Right cardiac atrium (tissue), 5 donors: Measurements from ENCODE around the gene OR10G2. TPM values are rescaled to one million over a fixed set of nuclear protein-coding genes. Genes with fewer than 3 reads are reported as not detected.

Source experiments
- ATAC-seq, 2 donors: fragments of 200-7000 bp; cut with Tn5 transposase; one replicate each; pipeline versions ENCODE4 v1.8.0 to v1.9.1; 2020; ENCODE audit warnings: moderate library complexity in 2 of 2, mild to moderate bottlenecking in 1 of 2
- DNase-seq, 3 donors: peaks; one replicate each; pipeline ENCODE4 v3.0.0-alpha.2; 2020
- H3K27ac ChIP-seq: one replicate; pipeline ENCODE4 v1.5.1; 2013; ENCODE audit warnings: mild to moderate bottlenecking, low read length, control low read depth, moderate library complexity
- H3K27me3 ChIP-seq: one replicate; pipeline ENCODE4 v1.6.1; 2013; ENCODE audit not compliant: control insufficient read depth, insufficient read depth
- H3K4me1 ChIP-seq: one replicate; pipeline ENCODE4 v1.6.1; 2013; ENCODE audit warnings: low read length; ENCODE audit not compliant: control insufficient read depth, insufficient read depth
- H3K4me3 ChIP-seq: one replicate; pipeline ENCODE4 v1.5.1; 2013; ENCODE audit warnings: low read length, control low read depth
- H3K9me3 ChIP-seq: one replicate; pipeline ENCODE4 v1.6.1; 2013; ENCODE audit warnings: low read length; ENCODE audit not compliant: control insufficient read depth
- WGBS: extraction: QIAGEN DNeasy Blood & Tissue Kit; methylation state at CpG from one replicate; pipeline ENCODE4 v1.1.7; 2013; 5-methylcytosine and 5-hydroxymethylcytosine counted together
- intact Hi-C, 4 donors: fragments of 100-400 bp; cut with DNase I; formaldehyde crosslinking; loops; one replicate each; pipeline versions ENCODE4 v1.11.0 to v1.14.0; 2022 to 2023
- long read RNA-seq, 4 donors: library from polyadenylated mRNA; unstranded; transcript quantifications; one replicate each; pipeline ENCODE4 v2.0.0, GENCODE V29; 2020 to 2021
- polyA plus RNA-seq: library from polyadenylated mRNA; stranded (reverse); fragments of 200-250 nt; gene quantifications from one replicate; pipeline ENCODE4 v1.2.3, GENCODE V29; 2013
- total RNA-seq, 4 donors: library from RNA; stranded (reverse); fragmentation: NEBNext Ultra II Directional; extraction: Animal tissue kit (Norgen Biotek cat#: 25700); gene quantifications; one replicate each; pipeline ENCODE4 v1.2.1, GENCODE V29; 2021
- donor health status: healthy with polysubstance abuse.
- donor health status: DM: no; HTN: yes; CAD: no.
- donor health status: DM: no; HTN: no; CAD: no.
- donor health status: DM: no; HTN: yes; CAD: no; lungs with severe emphysema.
- donor health status: DM: yes; HTN: yes; CAD: no.

Gene OR10G2, protein sequence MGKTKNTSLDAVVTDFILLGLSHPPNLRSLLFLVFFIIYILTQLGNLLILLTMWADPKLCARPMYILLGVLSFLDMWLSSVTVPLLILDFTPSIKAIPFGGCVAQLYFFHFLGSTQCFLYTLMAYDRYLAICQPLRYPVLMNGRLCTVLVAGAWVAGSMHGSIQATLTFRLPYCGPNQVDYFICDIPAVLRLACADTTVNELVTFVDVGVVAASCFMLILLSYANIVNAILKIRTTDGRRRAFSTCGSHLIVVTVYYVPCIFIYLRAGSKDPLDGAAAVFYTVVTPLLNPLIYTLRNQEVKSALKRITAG
- not detected for total RNA-seq
- polyA plus RNA-seq, result not detected
- long read RNA-seq, donor 1, result 0 reads
- long read RNA-seq, donor 2, result 0 reads
- long read RNA-seq, donor 3, result 0 reads
- long read RNA-seq, donor 4, result 0 reads

DNA sequence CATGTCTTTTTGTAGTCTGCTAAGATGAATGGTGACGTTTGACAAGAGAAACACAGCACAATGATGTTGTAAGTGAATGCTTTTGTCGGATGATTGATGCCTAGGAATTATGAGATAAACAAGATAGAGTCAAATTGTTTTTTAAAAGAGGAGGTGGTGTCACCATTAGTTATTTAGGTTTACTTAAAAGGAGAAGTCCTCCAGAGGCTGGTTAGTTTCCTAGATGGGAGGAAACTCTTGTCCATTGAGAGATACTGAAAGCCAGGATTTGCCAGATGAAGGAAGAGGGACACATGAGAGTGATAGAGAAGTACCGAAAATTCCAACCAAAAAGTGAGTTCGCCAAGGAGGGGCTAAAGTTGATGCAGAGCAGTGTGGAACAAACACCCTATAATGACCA is at the start of gene OR10G2:
OR10G2 (minus strand) TSS at position 101 of the 400 bp plus-strand sequence; CDS start at position 3, 98 bp downstream.
- Histone ChIP-seq H3K4me3 (no peak within 1 kb of the TSS), H3K27ac (no peak within 1 kb of the TSS), H3K9me3 (no peaks in the 10 kb centered on the region), H3K4me1 (no peaks in the 10 kb centered on the region), H3K27me3 (no peaks in the 10 kb centered on the region)
- ATAC-seq (no peak), DNase-seq (no peak)
- intact Hi-C loops, result no loop called here
- 71% methylated on average over 4 of the region's 4 CpGs for WGBS

DNA sequence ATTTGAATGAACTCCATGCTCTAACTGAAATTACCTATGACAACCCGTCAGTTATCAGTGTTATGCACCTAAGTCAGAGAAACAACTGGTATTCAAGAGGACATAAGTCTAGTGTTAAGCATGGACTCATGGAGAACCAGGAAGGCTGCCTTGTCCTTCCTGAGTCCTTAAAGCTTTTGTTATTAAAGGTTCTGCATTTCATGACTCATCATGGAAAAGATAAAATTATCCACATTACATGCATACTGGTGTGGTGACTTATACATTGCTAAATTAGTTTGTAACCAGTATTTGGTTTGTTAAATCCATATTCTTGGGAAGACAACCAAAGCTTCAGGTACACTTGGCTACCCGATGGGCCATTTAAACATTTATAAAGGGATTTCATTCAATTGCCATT is 45.3 kb upstream of the OR10G2 start:
- 69% methylated on average over 2 of the region's 2 CpGs for WGBS
- H3K4me1 ChIP-seq, result no peaks in the 10 kb centered on the region
- no peak overlapping the region for H3K4me3 ChIP-seq

DNA sequence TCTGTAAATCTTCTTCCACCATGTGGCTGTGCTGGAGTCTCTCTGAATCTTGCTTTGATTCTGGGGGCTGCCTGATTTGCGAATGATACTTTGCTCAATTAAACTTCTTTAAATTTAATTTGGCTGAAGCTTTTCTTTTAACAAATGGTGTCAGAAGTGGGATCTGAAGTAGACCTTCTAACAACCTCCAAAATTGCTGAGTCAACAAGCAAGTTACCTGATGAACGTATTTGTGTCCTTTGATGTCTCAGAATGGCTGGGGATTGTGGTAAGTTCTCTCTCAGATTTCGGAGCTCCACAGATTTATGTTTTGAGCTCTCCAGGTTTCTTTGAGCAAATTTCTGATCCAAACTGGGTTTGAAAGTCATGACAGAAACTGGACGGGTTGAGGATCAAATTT is 40.8 kb upstream of the OR10G2 start:
- H3K4me3 ChIP-seq, result no peak overlapping the region
- ATAC-seq, result no peak
- no peak for DNase-seq
- H3K27ac ChIP-seq, result no peak overlapping the region
- 75% methylated on average over 4 of the region's 4 CpGs for WGBS
- no peaks in the 10 kb centered on the region for H3K27me3 ChIP-seq
- no peaks in the 10 kb centered on the region for H3K9me3 ChIP-seq
- no peaks in the 10 kb centered on the region for H3K4me1 ChIP-seq
- intact Hi-C loops, result no loop called here

More for the DNA sequence above, 45.3 kb upstream of the OR10G2 start:
- Histone ChIP-seq H3K27me3 (no peaks in the 10 kb centered on the region), H3K9me3 (no peaks in the 10 kb centered on the region), H3K27ac (no peak overlapping the region)
- ATAC-seq (no peak), DNase-seq (no peak)
- intact Hi-C loops, result no loop called here

DNA sequence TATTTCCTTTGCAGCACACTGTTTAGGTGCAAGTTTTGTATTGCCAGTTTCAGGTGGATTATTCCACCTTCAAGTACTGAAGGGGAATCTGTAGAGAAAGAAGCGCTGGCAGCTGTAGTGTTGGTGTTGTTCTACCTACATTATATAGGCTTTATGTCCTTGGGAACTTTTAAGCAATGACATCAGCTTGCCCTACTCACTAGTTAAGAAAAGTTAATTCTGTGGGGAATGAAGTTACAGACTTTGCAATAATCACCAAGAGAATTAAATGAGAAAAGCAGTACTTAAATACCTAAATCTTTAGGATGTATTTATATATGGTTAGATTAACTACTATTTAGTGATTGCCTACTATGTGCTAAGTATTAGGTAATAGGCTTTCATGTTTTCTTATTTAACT is 39.0 kb upstream of the OR10G2 start, which contains the start of gene OR4E1:
OR4E1 (minus strand) TSS at position 101 of the 400 bp plus-strand sequence. CDS start 2,883 bp downstream, outside the sequence.
- intact Hi-C loops, result no loop called here

DNA sequence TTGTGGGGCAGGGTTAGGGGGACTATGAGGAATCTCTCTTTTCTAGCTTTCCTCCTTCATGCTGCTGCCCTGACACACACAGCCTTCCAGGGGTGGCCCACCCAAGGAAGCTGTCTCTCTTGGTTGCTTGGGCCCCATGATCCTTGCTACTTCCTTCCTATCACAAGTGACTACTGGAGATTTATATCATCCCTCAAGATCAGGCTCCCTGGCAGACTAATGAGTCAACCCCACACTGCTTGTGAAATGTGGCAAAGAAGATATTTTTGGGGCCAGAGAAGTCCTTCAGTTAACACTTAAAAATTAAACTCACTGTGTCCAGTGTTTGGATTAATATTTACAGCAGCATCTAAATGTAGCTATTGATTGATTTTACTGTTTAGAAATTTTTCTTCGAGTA is 37.4 kb upstream of the OR10G2 start:
- no peaks in the 10 kb centered on the region for H3K4me1 ChIP-seq
- no peaks in the 10 kb centered on the region for H3K9me3 ChIP-seq
- WGBS, result 85% methylated on average over 1 of the region's 1 CpG
- H3K27me3 ChIP-seq, result no peaks in the 10 kb centered on the region
- H3K27ac ChIP-seq, result no peak overlapping the region
- ATAC-seq (no peak), DNase-seq (no peak)
- H3K4me3 ChIP-seq, result no peak overlapping the region
- intact Hi-C loops, result no loop called here

More for the DNA sequence above, 39.0 kb upstream of the OR10G2 start, which contains the start of gene OR4E1:
- Histone ChIP-seq H3K27me3 (no peaks in the 10 kb centered on the region), H3K9me3 (no peaks in the 10 kb centered on the region), H3K27ac (no peak within 1 kb of the TSS), H3K4me1 (no peaks in the 10 kb centered on the region), H3K4me3 (no peak within 1 kb of the TSS)
- ATAC-seq (no peak), DNase-seq (no peak)
- WGBS, result 79% methylated on average over 1 of the region's 1 CpG

DNA sequence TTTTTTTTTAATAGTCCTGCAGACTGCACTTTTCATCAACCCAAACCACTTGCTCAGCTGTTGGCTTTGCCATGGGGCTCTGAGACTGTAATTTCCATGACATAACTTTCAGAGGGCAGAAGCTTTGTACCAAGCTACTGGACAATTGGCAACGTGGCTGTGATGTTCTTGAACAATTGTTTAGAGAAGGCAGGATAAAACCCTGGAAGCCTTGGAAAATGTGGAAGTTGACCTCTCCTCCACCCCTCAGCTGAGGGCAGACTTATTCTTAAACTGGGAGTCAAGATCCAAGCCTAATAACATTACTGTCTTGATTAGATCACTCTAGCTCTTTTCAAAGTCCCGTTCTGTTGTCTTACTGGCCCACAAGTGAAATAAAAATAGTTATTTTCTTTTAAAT is 36.6 kb upstream of the OR10G2 start:
- H3K27ac ChIP-seq, result no peak overlapping the region
- no peaks in the 10 kb centered on the region for H3K27me3 ChIP-seq
- 37% methylated on average over 2 of the region's 2 CpGs for WGBS
- no peak overlapping the region for H3K4me3 ChIP-seq
- DNase-seq, result no peak
- intact Hi-C loops, result no loop called here
- H3K9me3 ChIP-seq, result no peaks in the 10 kb centered on the region
- ATAC-seq, result no peak
- H3K4me1 ChIP-seq, result no peaks in the 10 kb centered on the region

DNA sequence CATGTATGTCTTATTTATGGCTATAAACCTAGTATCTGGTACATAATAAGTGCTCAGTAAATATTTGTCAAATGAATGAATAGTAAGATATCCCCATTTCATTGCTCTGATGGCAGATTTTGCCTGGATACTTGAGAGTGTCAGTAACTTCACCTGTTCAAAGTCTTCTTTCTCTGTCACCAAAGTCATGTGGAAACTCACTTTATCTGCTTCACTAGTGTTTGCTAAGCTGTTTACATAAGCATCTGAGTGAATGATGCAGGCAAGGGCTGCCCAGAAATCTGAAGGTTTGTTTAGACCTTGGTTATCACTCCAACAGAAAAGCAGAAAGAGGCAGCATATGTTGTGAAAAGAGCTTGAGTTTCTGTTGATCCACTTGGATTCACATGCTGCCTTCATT is 34.5 kb upstream of the OR10G2 start:
- Histone ChIP-seq H3K27me3 (no peaks in the 10 kb centered on the region), H3K4me1 (no peaks in the 10 kb centered on the region), H3K27ac (no peak overlapping the region), H3K4me3 (no peak overlapping the region), H3K9me3 (no peaks in the 10 kb centered on the region)
- intact Hi-C loops, result no loop called here
- DNase-seq (no peak), ATAC-seq (no peak)

DNA sequence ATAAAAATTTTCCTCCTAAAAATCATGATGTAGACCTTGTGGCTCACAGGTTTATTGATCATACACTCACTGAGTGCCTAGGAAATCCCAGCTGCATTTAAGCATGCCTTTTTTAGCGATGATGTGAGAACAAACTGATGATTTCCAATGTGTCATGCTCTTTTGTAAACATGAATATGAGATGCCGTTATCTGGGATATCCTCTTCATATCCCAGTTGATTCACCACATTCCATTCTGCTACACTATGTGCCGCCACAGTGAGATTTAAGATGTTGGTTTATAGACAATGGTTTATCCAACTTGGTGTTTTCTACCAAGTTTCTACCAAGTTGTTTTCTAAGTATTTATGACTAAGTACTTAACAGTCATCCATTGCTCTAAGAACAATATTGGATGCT is 33.6 kb upstream of the OR10G2 start:
- no peaks in the 10 kb centered on the region for H3K27me3 ChIP-seq
- WGBS, result 75% methylated on average over 3 of the region's 3 CpGs
- intact Hi-C loops, result no loop called here
- no peak for DNase-seq
- ATAC-seq, result no peak
- no peak overlapping the region for H3K27ac ChIP-seq
- no peaks in the 10 kb centered on the region for H3K9me3 ChIP-seq
- no peaks in the 10 kb centered on the region for H3K4me1 ChIP-seq
- no peak overlapping the region for H3K4me3 ChIP-seq

DNA sequence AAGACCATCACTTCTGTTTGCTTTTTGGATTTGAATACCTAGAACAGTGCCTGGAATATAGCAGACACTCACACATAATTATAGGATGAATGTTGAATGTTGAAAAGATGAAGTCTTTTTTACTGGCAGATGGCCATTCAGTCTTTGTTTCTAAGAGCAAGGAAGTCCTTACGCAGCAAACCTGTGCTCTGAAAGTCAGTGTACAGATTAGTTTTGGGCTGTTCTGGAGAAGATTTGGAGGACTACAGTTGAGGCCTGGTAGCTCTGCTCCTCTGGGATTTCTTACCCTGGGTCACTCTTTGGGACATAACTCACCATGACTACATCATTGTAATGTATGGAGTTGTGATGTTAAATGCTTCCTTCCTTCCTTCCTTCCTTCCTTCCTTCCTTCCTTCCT is 22.2 kb upstream of the OR10G2 start:
- intact Hi-C loops, result no loop called here
- H3K4me1 ChIP-seq, result no peaks in the 10 kb centered on the region
- no peak for DNase-seq
- no peaks in the 10 kb centered on the region for H3K9me3 ChIP-seq
- H3K27ac ChIP-seq, result no peak overlapping the region
- no peak overlapping the region for H3K4me3 ChIP-seq
- 95% methylated on average over 1 of the region's 1 CpG for WGBS
- H3K27me3 ChIP-seq, result no peaks in the 10 kb centered on the region
- ATAC-seq, result no peak

DNA sequence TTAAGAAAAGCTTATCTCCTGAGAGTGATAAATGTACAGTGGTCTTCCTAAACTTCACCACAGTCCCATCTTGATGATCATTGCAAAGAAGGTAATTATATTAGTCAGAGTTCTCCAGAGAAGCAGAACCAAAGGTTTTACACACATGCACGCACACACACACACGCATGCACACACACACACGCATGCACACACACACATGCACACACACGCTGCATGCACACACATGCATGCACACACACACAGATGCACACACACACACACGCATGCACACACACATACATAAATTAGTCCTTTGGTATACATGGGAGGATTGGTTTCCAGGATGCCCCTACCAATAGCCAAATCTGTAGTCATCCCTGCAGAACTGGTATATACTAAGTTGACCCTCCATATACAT is 19.5 kb upstream of the OR10G2 start:
- H3K9me3 ChIP-seq, result no peaks in the 10 kb centered on the region
- intact Hi-C loops, result no loop called here
- H3K27me3 ChIP-seq, result no peaks in the 10 kb centered on the region
- no peak overlapping the region for H3K4me3 ChIP-seq
- ATAC-seq, result no peak
- DNase-seq, result no peak
- 91% methylated on average over 5 of the region's 5 CpGs for WGBS
- no peak overlapping the region for H3K27ac ChIP-seq
- no peaks in the 10 kb centered on the region for H3K4me1 ChIP-seq

DNA sequence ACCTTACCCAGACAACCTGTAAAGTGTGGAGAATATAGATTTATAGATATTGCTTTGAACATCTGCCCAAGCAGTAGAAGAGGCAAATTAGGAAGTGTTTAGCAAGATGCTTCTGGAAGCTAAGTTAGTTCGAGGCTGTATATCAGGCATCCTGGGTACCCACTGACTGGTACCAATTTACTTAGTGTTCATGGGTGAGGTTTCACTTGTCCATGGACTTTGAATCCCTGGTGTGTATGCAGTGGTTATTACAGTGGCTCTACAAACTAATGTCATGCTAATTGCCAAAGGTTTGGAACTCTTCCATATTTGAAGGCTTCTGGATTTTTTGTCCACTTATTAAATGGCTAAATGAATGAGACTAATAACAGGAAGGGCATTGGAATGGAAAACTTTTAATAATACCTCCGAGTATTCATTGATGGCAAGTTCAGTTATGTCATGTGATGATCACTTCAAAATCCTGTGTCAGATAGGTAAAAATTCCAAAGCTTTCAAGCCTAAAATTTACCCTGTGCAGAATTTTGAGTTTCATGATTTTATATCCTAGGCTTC is 18.7 kb upstream of the OR10G2 start, which contains the start of gene OR4E2:
OR4E2 (plus strand) TSS at position 505 of the 555 bp plus-strand sequence. CDS start 11,248 bp downstream, outside the sequence.
- no peak for DNase-seq
- Histone ChIP-seq H3K27me3 (no peaks in the 10 kb centered on the region), H3K4me3 (no peak within 1 kb of the TSS), H3K4me1 (no peaks in the 10 kb centered on the region), H3K27ac (no peak within 1 kb of the TSS), H3K9me3 (no peaks in the 10 kb centered on the region)
- 70% methylated on average over 2 of the region's 2 CpGs for WGBS
- intact Hi-C loops, result no loop called here
- no peak for ATAC-seq
